ENCODE data around the gene ENC1.
"Not testable (repeated sequence)": the region's sequence is repeated elsewhere in the genome, so short reads cannot be mapped to it uniquely, and the experiment has no call there.

Gene ENC1, protein sequence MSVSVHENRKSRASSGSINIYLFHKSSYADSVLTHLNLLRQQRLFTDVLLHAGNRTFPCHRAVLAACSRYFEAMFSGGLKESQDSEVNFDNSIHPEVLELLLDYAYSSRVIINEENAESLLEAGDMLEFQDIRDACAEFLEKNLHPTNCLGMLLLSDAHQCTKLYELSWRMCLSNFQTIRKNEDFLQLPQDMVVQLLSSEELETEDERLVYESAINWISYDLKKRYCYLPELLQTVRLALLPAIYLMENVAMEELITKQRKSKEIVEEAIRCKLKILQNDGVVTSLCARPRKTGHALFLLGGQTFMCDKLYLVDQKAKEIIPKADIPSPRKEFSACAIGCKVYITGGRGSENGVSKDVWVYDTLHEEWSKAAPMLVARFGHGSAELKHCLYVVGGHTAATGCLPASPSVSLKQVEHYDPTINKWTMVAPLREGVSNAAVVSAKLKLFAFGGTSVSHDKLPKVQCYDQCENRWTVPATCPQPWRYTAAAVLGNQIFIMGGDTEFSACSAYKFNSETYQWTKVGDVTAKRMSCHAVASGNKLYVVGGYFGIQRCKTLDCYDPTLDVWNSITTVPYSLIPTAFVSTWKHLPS

GRCh38 chr5:74640450-74640953 is at the start of gene ENC1:
Gene ENC1 (minus strand): TSS chr5:74640728. CDS start chr5:74636485, 4,243 bp downstream.
- ChIA-PET CTCF (interaction anchor here (0.5 to 1.2 kb wide), 6 partner anchors 23 to 693 kb away, joined by 3 to 7 read pairs (median 4); no protein-coding TSS in a partner anchor), POLR2A (interaction anchor here (0.5 to 2.3 kb wide), 28 partner anchors 8 to 738 kb away, joined by 3 to 15 read pairs (median 3); no protein-coding TSS in a partner anchor)
- DNase-seq (ENCODE audit: extremely low spot score): peak; percentile 74
- TF ChIP-seq CTBP1 (IDR thresholded peaks at IDR 0.05; ENCODE audit: borderline replicate concordance): peak; percentile 52
- no peak for TF ChIP-seq HDGF (IDR thresholded peaks at IDR 0.05; ENCODE audit: borderline replicate concordance)
- no peak for TF ChIP-seq ARNT (IDR thresholded peaks at IDR 0.05)
- no peak for TF ChIP-seq SUZ12 (IDR thresholded peaks at IDR 0.05)
- peak; percentile 15; the same call in 1 of the 2 replicates for TF ChIP-seq TARDBP (IDR thresholded peaks at IDR 0.05)

GRCh38 chr5:74686962-74687751 is 46.6 kb upstream of the ENC1 start:
- POLR2A ChIA-PET: no interaction called here

GRCh38 chr5:74685979-74686631 is 45.6 kb upstream of the ENC1 start:
- ChIA-PET POLR2A (no interaction called here), CTCF (interaction anchor here (0.7 kb wide), 1 partner anchor 253 kb away, joined by 4 read pairs; no protein-coding TSS in a partner anchor)
- no peak for DNase-seq (ENCODE audit: extremely low spot score)
- TF ChIP-seq BHLHE40 (IDR thresholded peaks at IDR 0.05; ENCODE audit: borderline replicate concordance) (no peak), NFRKB (IDR thresholded peaks at IDR 0.05) (no peak), LEF1 (IDR thresholded peaks at IDR 0.05; ENCODE audit: borderline replicate concordance) (no peak), L3MBTL2 (conservative IDR thresholded peaks at IDR 0.05) (no peak), ZNF384 (IDR thresholded peaks at IDR 0.05) (no peak), HDGF (IDR thresholded peaks at IDR 0.05; ENCODE audit: borderline replicate concordance) (no peak), SUZ12 (IDR thresholded peaks at IDR 0.05) (no peak), ELF4 (IDR thresholded peaks at IDR 0.05) (no peak), FOXM1 (IDR thresholded peaks at IDR 0.05; ENCODE audit: borderline replicate concordance) (no peak), ARNT (IDR thresholded peaks at IDR 0.05) (no peak), TARDBP (IDR thresholded peaks at IDR 0.05) (no peak), FOXK2 (IDR thresholded peaks at IDR 0.05) (no peak), FOXA1 (IDR thresholded peaks at IDR 0.05) (no peak)
- TF ChIP-seq, protein P1, sequence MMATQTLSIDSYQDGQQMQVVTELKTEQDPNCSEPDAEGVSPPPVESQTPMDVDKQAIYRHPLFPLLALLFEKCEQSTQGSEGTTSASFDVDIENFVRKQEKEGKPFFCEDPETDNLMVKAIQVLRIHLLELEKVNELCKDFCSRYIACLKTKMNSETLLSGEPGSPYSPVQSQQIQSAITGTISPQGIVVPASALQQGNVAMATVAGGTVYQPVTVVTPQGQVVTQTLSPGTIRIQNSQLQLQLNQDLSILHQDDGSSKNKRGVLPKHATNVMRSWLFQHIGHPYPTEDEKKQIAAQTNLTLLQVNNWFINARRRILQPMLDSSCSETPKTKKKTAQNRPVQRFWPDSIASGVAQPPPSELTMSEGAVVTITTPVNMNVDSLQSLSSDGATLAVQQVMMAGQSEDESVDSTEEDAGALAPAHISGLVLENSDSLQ (IDR thresholded peaks at IDR 0.05): no peak

More at GRCh38 chr5:74686962-74687751, 46.6 kb upstream of the ENC1 start:
- DNase-seq (ENCODE audit: extremely low spot score): no peak
- CTCF ChIA-PET: no interaction called here
- TF ChIP-seq CTBP1 (IDR thresholded peaks at IDR 0.05; ENCODE audit: borderline replicate concordance) (no peak), BHLHE40 (IDR thresholded peaks at IDR 0.05; ENCODE audit: borderline replicate concordance) (no peak), L3MBTL2 (conservative IDR thresholded peaks at IDR 0.05) (no peak), NFRKB (IDR thresholded peaks at IDR 0.05) (no peak), ZNF384 (IDR thresholded peaks at IDR 0.05) (no peak), TARDBP (IDR thresholded peaks at IDR 0.05) (no peak), ELF4 (IDR thresholded peaks at IDR 0.05) (no peak), ARNT (IDR thresholded peaks at IDR 0.05) (no peak), LEF1 (IDR thresholded peaks at IDR 0.05; ENCODE audit: borderline replicate concordance) (no peak), SUZ12 (IDR thresholded peaks at IDR 0.05) (no peak), FOXM1 (IDR thresholded peaks at IDR 0.05; ENCODE audit: borderline replicate concordance) (no peak), SP1 (IDR thresholded peaks at IDR 0.05) (no peak), FOXA1 (IDR thresholded peaks at IDR 0.05) (no peak), FOXK2 (IDR thresholded peaks at IDR 0.05) (no peak)

- CTCF ChIA-PET: interaction anchor here (0.6 to 0.7 kb wide), 2 partner anchors 253 to 789 kb away, joined by 3 to 4 read pairs; no protein-coding TSS in a partner anchor
- DNase-seq (ENCODE audit: extremely low spot score): peak; percentile 86
- TF ChIP-seq BHLHE40 (IDR thresholded peaks at IDR 0.05; ENCODE audit: borderline replicate concordance) (no peak), L3MBTL2 (conservative IDR thresholded peaks at IDR 0.05) (peak; percentile 70)
- POLR2A ChIA-PET: no interaction called here
Observed at GRCh38 chr5:74684900-74685851, 44.6 kb upstream of the ENC1 start, which contains the start of gene HEXB. Gene HEXB (plus strand): TSS chr5:74685233. CDS start chr5:74685261, 28 bp downstream.

DNA sequence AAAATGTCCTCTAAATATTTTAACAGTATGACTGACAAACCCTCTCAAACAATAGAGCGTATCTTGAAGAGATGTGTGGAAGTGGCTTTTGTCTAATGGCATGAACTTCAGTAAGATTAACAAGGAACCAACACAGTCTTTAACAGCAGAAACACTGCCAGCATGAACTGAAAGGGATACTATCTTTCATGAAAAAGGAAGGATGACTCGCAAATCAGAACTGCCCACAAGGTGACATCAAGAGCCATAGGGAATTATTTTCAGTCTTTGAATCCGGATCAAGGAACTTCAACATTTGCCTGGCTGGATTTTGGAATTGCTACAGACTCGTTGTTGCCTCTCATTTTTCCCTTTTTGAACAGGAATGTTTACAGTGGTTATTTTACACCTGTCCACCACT is 39.4 kb upstream of the ENC1 start:
- ChIA-PET CTCF (no interaction called here), POLR2A (no interaction called here)
- no peak for DNase-seq (ENCODE audit: extremely low spot score)
- TF ChIP-seq, protein P1 (IDR thresholded peaks at IDR 0.05): no peak
- TF ChIP-seq FOXA1 (IDR thresholded peaks at IDR 0.05) (no peak), NFRKB (IDR thresholded peaks at IDR 0.05) (no peak), FOXK2 (IDR thresholded peaks at IDR 0.05) (no peak), SUZ12 (IDR thresholded peaks at IDR 0.05) (no peak), ZNF384 (IDR thresholded peaks at IDR 0.05) (no peak), LEF1 (IDR thresholded peaks at IDR 0.05; ENCODE audit: borderline replicate concordance) (no peak), CTBP1 (IDR thresholded peaks at IDR 0.05; ENCODE audit: borderline replicate concordance) (no peak), BHLHE40 (IDR thresholded peaks at IDR 0.05; ENCODE audit: borderline replicate concordance) (no peak), ARNT (IDR thresholded peaks at IDR 0.05) (no peak), HDGF (IDR thresholded peaks at IDR 0.05; ENCODE audit: borderline replicate concordance) (no peak)

DNA sequence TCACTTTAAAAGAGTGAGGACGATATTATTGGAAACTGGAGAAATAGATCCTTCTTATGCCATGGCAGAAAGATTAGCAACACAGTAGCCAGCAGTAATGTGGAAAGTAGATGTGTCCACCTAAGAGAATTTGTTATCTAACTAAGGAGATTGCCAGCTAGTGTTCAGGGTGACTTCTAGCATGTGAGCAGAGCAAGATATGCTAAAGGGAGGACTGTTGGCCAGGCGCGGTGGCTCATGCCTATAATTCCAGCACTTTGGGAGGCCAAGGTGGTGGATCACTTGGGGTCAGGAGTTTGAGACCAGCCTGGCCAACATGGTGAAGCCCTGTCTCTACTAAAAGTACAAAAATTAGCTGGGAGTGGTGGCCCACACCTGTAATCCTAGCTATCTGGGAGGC is 38.8 kb upstream of the ENC1 start:
- CTCF ChIA-PET; POLR2A ChIA-PET; DNase-seq (ENCODE audit: extremely low spot score): not testable (repeated sequence)

DNA sequence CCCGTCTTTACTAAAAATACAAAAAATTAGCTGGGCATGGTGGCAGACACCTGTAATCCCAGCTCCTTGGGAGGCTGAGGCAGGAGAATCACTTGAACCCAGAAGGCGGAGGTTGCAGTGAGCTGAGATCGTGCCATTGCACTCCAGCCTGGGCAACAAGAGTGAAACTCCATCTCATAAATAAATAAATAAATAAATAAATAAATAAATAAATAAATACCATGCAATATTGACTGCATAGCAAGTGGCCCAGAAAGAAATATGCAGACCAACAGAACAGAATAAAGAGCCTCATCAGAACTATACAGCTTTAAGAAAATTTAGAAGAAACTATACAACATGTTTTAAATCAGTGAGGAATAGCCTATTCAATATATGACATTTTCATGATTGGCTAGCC is 37.6 kb upstream of the ENC1 start:
- CTCF ChIA-PET: interaction anchor here (0.7 kb wide), 1 partner anchor 423 kb away, joined by 3 read pairs; no protein-coding TSS in a partner anchor
- POLR2A ChIA-PET: not testable (repeated sequence)

DNA sequence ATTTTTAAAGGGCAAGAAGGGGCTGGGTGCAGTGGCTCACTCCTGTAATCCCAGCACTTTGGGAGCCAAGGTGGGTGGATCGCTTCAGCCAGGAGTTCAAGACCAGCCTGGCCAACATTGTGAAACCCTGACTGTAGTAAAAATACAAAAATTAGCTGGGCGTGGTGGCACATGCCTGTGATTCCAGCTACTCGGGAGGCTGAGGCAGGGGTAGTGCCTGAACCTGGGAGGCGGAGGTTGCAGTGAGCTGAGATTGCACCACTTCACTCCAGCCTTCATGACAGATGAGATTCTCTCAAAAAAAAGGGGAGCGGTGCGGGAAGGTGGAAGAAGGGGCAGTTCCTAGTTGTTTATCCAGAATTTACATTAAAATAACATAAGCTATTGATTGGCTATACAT is 35.9 kb upstream of the ENC1 start:
- CTCF ChIA-PET; POLR2A ChIA-PET; DNase-seq (ENCODE audit: extremely low spot score): not testable (repeated sequence)

More for the DNA sequence above, 37.6 kb upstream of the ENC1 start:
- not testable (repeated sequence) for DNase-seq (ENCODE audit: extremely low spot score)

Measured in HEK293T (cell line).